Mammary epithelial cell (primary cell): ENCODE results near the gene ILF3.

Experiments used
- CTCF ChIP-seq, 2 donors: IDR thresholded peaks in 1 of 2; conservative IDR thresholded peaks in 1 of 2; 2 replicates each; pipeline ENCODE4 v1.5.1; 2011 to 2012; ENCODE audit warnings: inconsistent platforms in 2 of 2, low read length in 2 of 2, mild to moderate bottlenecking in 2 of 2, control low read depth in 1 of 2, low read depth in 1 of 2; ENCODE audit not compliant: insufficient read depth in 1 of 2; ENCODE audit errors: extremely low read depth in 1 of 2
- EZH2 ChIP-seq: IDR thresholded peaks from 2 replicates; pipeline ENCODE4 v1.6.1; 2012; ENCODE audit warnings: low read length, inconsistent platforms, borderline replicate concordance

GRCh38 chr19:10729411-10729810 is 75.3 kb downstream of the ILF3 start:
- TF ChIP-seq CTCF (conservative IDR thresholded peaks at IDR 0.05 in 1 of 2, IDR thresholded peaks at IDR 0.05 in 1 of 2; ENCODE audit: extremely low read depth in 1 of 2, insufficient read depth in 1 of 2, low read depth in 1 of 2, low read length in 2 of 2) = no peak
- no peak for TF ChIP-seq EZH2
